PFSK-1 (cell line): ENCODE results near the gene CFAP20DC.

Experiments used
- FOXP2 ChIP-seq: optimal IDR thresholded peaks from 2 replicates; pipeline ENCODE3; 2011; ENCODE audit warnings: borderline replicate concordance, control low read depth, inconsistent platforms; ENCODE audit not compliant: insufficient read depth; ENCODE audit errors: extremely low read length, extremely low read depth
- POLR2AphosphoS5 ChIP-seq: IDR thresholded peaks from 2 replicates; pipeline ENCODE4 v1.6.1; 2012; ENCODE audit warnings: low read depth, mild to moderate bottlenecking, control low read depth, low read length, moderate library complexity
- SIN3A ChIP-seq: IDR thresholded peaks from 2 replicates; pipeline ENCODE4 v1.6.1; 2012; ENCODE audit warnings: mild to moderate bottlenecking, low read length, moderate library complexity, borderline replicate concordance; ENCODE audit not compliant: insufficient read depth
- TAF1 ChIP-seq: IDR thresholded peaks from 2 replicates; pipeline ENCODE4 v1.6.1; 2012; ENCODE audit warnings: low read length, control low read depth, borderline replicate concordance; ENCODE audit not compliant: insufficient read depth
- TF ChIP-seq, protein P1 (sequence below), 2 experiments: IDR thresholded peaks; 2 replicates each; pipeline versions ENCODE4 v1.6.1 to v1.8.0; 2011 to 2012; ENCODE audit warnings: low read depth in 2 of 2, low read length in 2 of 2, control low read depth in 1 of 2, inconsistent platforms in 1 of 2, mild to moderate bottlenecking in 1 of 2, moderate library complexity in 1 of 2; ENCODE audit not compliant: insufficient read depth in 1 of 2

The CFAP20DC gene

GRCh38 chr3:58857402-58857801 is 192.4 kb downstream of the CFAP20DC start:
- no peak for TF ChIP-seq TAF1
- no peak for TF ChIP-seq FOXP2
- no peak for TF ChIP-seq POLR2AphosphoS5
- TF ChIP-seq, protein P1, sequence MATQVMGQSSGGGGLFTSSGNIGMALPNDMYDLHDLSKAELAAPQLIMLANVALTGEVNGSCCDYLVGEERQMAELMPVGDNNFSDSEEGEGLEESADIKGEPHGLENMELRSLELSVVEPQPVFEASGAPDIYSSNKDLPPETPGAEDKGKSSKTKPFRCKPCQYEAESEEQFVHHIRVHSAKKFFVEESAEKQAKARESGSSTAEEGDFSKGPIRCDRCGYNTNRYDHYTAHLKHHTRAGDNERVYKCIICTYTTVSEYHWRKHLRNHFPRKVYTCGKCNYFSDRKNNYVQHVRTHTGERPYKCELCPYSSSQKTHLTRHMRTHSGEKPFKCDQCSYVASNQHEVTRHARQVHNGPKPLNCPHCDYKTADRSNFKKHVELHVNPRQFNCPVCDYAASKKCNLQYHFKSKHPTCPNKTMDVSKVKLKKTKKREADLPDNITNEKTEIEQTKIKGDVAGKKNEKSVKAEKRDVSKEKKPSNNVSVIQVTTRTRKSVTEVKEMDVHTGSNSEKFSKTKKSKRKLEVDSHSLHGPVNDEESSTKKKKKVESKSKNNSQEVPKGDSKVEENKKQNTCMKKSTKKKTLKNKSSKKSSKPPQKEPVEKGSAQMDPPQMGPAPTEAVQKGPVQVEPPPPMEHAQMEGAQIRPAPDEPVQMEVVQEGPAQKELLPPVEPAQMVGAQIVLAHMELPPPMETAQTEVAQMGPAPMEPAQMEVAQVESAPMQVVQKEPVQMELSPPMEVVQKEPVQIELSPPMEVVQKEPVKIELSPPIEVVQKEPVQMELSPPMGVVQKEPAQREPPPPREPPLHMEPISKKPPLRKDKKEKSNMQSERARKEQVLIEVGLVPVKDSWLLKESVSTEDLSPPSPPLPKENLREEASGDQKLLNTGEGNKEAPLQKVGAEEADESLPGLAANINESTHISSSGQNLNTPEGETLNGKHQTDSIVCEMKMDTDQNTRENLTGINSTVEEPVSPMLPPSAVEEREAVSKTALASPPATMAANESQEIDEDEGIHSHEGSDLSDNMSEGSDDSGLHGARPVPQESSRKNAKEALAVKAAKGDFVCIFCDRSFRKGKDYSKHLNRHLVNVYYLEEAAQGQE (IDR thresholded peaks at IDR 0.05; ENCODE audit: insufficient read depth in 1 of 2, low read depth in 2 of 2, low read length in 2 of 2) = no peak
- no peak for TF ChIP-seq SIN3A

DNA sequence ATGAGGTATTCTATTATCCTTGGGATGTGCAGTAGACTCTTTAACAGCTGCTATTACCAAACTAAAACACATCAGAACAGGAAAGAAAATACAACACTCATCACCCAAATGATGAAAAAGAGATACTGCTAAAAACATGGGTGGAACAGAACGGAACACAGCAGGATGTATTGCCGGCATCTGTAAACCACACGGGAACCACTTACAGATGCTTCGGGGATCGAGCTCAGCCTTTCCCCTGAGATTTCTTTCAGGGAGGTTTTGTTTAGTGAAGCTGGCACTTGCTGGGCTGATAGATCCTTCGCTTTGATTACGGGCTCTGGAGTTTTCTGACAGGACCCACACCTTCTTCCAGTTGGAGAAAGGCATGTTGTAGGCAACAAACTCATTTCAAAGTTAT is 201.0 kb downstream of the CFAP20DC start:
- TF ChIP-seq, protein P1 (IDR thresholded peaks at IDR 0.05; ENCODE audit: insufficient read depth in 1 of 2, low read depth in 2 of 2, low read length in 2 of 2) = no peak
- TF ChIP-seq TAF1 = no peak
- TF ChIP-seq POLR2AphosphoS5 = no peak
- TF ChIP-seq SIN3A = no peak
- no peak for TF ChIP-seq FOXP2

DNA sequence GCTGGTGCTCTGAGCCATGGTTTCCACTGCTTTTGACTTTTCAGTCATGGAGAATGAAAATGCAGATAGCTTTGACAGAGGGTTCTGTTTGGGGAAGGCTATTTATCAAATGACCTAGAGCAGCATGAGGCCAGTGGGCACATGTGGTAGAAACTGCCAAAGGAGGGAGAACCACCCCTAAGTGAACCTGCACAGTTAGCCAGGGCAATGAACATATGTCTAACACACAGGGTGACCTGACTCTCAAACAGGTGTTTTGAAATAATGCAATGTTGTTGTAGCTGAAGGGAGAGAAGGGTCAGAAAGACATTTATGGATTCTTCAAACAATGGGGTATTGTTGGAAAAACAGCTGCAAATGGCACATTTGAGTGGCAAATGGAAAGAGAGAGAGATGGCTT is 208.9 kb downstream of the CFAP20DC start:
- TF ChIP-seq TAF1 (no peak), FOXP2 (no peak), POLR2AphosphoS5 (no peak), SIN3A (no peak)
- TF ChIP-seq, protein P1 (IDR thresholded peaks at IDR 0.05; ENCODE audit: insufficient read depth in 1 of 2, low read depth in 2 of 2, low read length in 2 of 2) = no peak

DNA sequence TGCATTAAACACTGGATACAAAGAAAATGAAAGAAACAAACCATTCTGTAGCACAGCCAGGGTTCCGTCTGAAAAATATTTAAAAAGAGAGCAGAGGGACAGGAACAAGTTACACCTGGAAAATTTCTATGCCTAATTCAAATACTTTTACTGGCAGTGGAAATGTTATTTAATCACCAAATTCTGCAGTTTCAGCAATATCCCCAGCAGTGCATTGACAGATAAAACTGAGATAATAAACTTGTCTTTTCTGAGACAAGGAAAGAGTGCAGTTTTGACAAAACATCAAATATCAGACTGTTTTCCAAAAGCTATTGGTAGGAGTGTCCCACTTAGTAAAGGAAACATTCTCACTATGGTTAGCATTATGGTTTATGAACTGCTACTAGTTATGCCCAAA is 209.9 kb downstream of the CFAP20DC start:
- TF ChIP-seq TAF1 (no peak), SIN3A (no peak), POLR2AphosphoS5 (no peak), FOXP2 (no peak)
- TF ChIP-seq, protein P1 (IDR thresholded peaks at IDR 0.05; ENCODE audit: insufficient read depth in 1 of 2, low read depth in 2 of 2, low read length in 2 of 2) = no peak

DNA sequence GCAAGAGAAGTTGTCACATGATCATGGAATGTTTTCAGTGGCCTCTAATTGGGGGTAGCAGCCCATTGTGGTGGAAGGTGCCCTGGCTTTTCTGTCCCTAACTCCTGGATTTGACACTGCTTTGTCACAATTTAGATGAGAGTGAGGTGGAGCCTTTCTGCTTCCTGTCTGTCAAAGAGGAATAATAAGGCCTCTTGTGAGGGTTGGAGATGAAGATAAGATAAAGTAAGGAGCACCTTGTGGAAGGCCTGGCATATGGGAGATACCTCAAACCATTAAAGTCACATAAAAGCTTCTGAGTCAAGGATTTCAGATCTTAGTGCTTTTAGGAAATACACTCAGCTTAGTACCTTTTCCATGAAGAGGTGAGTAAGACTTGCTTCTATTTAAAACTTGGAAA is 210.6 kb downstream of the CFAP20DC start:
- TF ChIP-seq, protein P1 (IDR thresholded peaks at IDR 0.05; ENCODE audit: insufficient read depth in 1 of 2, low read depth in 2 of 2, low read length in 2 of 2) = no peak
- no peak for TF ChIP-seq TAF1
- TF ChIP-seq POLR2AphosphoS5 = no peak
- no peak for TF ChIP-seq FOXP2
- no peak for TF ChIP-seq SIN3A
